ENCODE data around the gene USP40. TPM values are rescaled to one million over a fixed set of nuclear protein-coding genes. Genes with fewer than 3 reads are reported as not detected.

The USP40 gene
- total and polyA plus RNA-seq, 9 of the 15 experiments (the other 6 are each of a cell fraction or from before 2014, with no cell fraction given) = 5.5 to 15.0 (median 9.3) TPM

GRCh38 chr2:233503947-233504637 is 62.5 kb downstream of the USP40 start (continued):
- TF ChIP-seq ARID4B (CRISPR knock-in tag; IDR thresholded peaks at IDR 0.05) (no peak), GMEB1 (CRISPR knock-in tag; IDR thresholded peaks at IDR 0.05) (no peak), CC2D1A (IDR thresholded peaks at IDR 0.05) (no peak)

- Histone ChIP-seq H3K9ac (ENCODE audit: insufficient read depth in 1 of 2, low read depth in 2 of 2, low read length in 2 of 2) (no peak overlapping the region), H3K36me3 (ENCODE audit: control insufficient read depth, insufficient read depth, low read length) (no peaks in the 10 kb centered on the region), H3K27me3 (ENCODE audit: control insufficient read depth in 2 of 2, insufficient read depth in 2 of 2, low read length in 2 of 2) (no peaks in the 10 kb centered on the region), H3K9me1 (ENCODE audit: control insufficient read depth, insufficient read depth, low read length) (no peaks in the 10 kb centered on the region), H3K4me2 (ENCODE audit: insufficient read depth, low read length) (no peak overlapping the region), H4K20me1 (replicated peaks; ENCODE audit: control insufficient read depth, insufficient read depth, low read length) (no peaks in the 10 kb centered on the region), H2AFZ (ENCODE audit: low read depth, low read length) (no peak overlapping the region), H3K27ac (ENCODE audit: extremely low read depth, low read depth, low read length) (no peak overlapping the region), H3K9me3 (replicated peaks; ENCODE audit: control insufficient read depth, insufficient read depth, low read depth, low read length) (no peaks in the 10 kb centered on the region), H3K4me3 (no peak overlapping the region), H3K4me1 (replicated peaks in 1 of 2; ENCODE audit: control insufficient read depth in 2 of 2, insufficient read depth in 2 of 2, low read length in 2 of 2) (no peaks in the 10 kb centered on the region), H3K79me2 (ENCODE audit: control insufficient read depth, insufficient read depth, low read length) (no peaks in the 10 kb centered on the region)
- DNase-seq (ENCODE audit: extremely low read depth in 1 of 4, low spot score in 3 of 4) (no peak), FAIRE-seq (no peak), ATAC-seq (no peak)
- in situ Hi-C loops (cut with MboI) (no loop called here), intact Hi-C loops (cut with micrococcal nuclease) (no loop called here)
- BruUV-seq (replicated peaks) = no TSS peak
- ChIA-PET CTCF (ENCODE audit: low intra/inter-chr PET ratio) (no interaction called here), POLR2A (no interaction called here)
- 10% methylated on average over 1 of the region's 1 CpG for WGBS (ENCODE audit: insufficient coverage, low coverage, missing lambda C conversion rate)
- TF ChIP-seq STAG1 (CRISPR knock-in tag; IDR thresholded peaks at IDR 0.05; ENCODE audit: borderline replicate concordance) (no peak), ZNF146 (CRISPR knock-in tag; IDR thresholded peaks at IDR 0.05; ENCODE audit: unreplicated experiment) (no peak), JUNB (CRISPR knock-in tag; conservative IDR thresholded peaks at IDR 0.05) (no peak), FOXP4 (CRISPR knock-in tag; IDR thresholded peaks at IDR 0.05; ENCODE audit: borderline replicate concordance) (no peak), TRIM28 (IDR thresholded peaks at IDR 0.05) (no peak), RAD51 (IDR thresholded peaks at IDR 0.05; ENCODE audit: borderline replicate concordance, low read depth) (no peak), ZBTB5 (IDR thresholded peaks at IDR 0.05) (no peak), ZNF224 (CRISPR knock-in tag; IDR thresholded peaks at IDR 0.05) (no peak)
These were observed 63.1 kb downstream of the USP40 start for GRCh38 chr2:233503481-233503880.
